Coronary artery (tissue), 2 donors: Measurements from ENCODE around the gene CRYBB3.
"Not testable (repeated sequence)": the region's sequence is repeated elsewhere in the genome, so short reads cannot be mapped to it uniquely, and the experiment has no call there.

Experiments used
- DNase-seq: peaks from one replicate; pipeline ENCODE4 v3.0.0-alpha.2; 2017; ENCODE audit warnings: low spot score
- H3K27ac ChIP-seq, 2 donors: fragments of 200-600 bp; sonication (generic); one replicate each; pipeline ENCODE4 v1.5.1; 2016 to 2019
- H3K4me3 ChIP-seq: fragments of 200-600 bp; sonication (generic); 2 replicates; pipeline ENCODE4 v1.5.1; 2016; ENCODE audit warnings: mild to moderate bottlenecking, moderate library complexity
- TF ChIP-seq, protein P1 (sequence below): fragments of 200-600 bp; sonication (generic); IDR thresholded peaks from one replicate; pipeline ENCODE4 v1.5.1; 2019; ENCODE audit warnings: antibody characterized with exemption

CRYBB3 gene

DNA sequence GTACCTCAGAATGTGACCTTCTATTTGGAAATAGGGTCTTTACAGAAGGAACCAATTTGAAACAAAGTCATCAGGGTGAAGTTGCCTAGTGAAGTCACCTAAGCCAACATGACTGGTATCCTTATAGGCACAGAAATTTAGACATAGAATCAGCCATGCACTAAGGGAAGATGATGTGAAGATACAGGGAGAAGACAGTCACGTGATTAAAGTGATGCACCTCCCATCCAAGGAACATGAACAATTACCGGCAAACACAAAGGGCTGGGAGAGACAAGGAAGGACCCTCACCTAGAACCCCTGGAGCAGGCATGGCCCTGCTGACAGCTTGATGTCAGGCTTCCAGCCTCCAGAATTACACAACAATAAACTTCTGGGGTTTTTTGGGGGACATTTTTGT is 16.6 kb downstream of the CRYBB3 start:
- TF ChIP-seq, protein P1, sequence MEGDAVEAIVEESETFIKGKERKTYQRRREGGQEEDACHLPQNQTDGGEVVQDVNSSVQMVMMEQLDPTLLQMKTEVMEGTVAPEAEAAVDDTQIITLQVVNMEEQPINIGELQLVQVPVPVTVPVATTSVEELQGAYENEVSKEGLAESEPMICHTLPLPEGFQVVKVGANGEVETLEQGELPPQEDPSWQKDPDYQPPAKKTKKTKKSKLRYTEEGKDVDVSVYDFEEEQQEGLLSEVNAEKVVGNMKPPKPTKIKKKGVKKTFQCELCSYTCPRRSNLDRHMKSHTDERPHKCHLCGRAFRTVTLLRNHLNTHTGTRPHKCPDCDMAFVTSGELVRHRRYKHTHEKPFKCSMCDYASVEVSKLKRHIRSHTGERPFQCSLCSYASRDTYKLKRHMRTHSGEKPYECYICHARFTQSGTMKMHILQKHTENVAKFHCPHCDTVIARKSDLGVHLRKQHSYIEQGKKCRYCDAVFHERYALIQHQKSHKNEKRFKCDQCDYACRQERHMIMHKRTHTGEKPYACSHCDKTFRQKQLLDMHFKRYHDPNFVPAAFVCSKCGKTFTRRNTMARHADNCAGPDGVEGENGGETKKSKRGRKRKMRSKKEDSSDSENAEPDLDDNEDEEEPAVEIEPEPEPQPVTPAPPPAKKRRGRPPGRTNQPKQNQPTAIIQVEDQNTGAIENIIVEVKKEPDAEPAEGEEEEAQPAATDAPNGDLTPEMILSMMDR = no peak
- H3K4me3 ChIP-seq = no peak overlapping the region
- H3K27ac ChIP-seq = no peak overlapping the region
- DNase-seq = no peak

DNA sequence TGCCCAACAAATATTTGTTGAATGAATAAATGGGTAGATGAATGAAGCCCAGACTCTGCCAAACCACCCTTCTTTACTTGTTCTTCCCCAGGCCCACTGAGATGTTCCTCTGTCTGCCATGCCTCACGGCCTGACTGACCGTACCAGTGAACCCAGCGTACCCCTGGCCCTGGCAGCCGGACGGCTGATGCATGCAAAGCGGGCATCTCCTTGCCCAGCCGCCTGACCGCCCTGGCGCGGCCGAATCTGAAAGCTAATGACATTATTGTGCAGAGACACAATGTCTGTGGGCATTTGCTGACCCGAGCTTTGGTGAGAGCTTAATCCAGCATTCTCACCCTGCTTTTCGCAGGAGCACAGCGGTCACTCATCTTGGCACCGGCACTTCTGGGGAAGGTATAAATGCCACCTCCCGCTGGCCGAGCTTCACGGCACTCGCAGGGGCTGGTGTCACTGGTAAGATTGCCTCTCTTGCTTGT is 19.6 kb downstream of the CRYBB3 start, which contains the start of gene CRYBB2:
CRYBB2 (plus strand) TSS at position 429 of the 479 bp plus-strand sequence. CDS start 1,791 bp downstream, outside the sequence.
- TF ChIP-seq, protein P1 = no peak
- Histone ChIP-seq H3K4me3 (no peak within 1 kb of the TSS), H3K27ac (no peak within 1 kb of the TSS)
- no peak for DNase-seq

DNA sequence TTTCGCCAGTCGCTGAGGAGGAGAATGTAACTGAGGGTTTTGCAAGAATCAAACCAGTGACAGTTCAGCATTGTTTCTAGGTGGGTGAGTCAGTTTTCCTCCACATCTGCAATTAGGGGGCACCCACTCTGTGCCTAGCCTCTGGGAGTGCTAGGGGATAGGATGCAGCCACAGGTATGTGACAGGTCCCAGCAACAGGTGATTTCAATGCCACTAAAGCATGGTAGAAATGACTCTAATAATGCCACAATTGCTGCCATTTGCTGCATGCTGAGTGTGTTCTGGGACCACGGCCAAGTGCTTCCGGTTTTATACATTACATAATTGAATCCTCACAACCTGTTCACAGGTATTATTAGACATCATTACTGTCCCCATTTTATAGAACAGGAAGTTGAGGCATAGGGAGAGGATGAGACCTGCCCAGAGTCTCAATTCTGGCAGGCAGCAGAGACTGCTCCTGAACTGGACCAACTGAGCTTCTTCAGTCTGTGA is 20.3 kb downstream of the CRYBB3 start:
- Histone ChIP-seq H3K27ac (no peak overlapping the region), H3K4me3 (no peak overlapping the region)
- TF ChIP-seq, protein P1 = no peak
- DNase-seq = no peak

DNA sequence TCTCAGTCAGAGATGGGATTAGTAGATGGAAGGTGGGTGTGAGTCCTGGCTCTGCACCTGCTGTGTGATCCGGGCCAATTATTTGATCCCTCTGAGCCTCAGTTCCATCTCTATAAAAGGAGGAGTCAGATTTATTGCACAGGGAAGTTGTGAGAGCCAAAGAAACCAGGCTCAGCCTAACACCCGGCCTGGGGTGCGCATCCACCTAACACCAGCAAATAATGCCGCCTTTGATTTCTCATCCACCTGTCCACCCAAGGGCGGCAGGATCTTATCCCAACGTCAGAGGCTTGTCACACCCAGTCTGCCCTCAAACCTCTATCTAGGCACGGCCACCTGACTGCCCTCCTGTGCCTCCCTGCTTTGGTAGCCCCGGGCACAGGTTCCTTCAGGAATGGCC is 22.1 kb downstream of the CRYBB3 start:
- H3K4me3 ChIP-seq = no peak overlapping the region
- no peak for DNase-seq
- TF ChIP-seq, protein P1 = no peak
- H3K27ac ChIP-seq = no peak overlapping the region

DNA sequence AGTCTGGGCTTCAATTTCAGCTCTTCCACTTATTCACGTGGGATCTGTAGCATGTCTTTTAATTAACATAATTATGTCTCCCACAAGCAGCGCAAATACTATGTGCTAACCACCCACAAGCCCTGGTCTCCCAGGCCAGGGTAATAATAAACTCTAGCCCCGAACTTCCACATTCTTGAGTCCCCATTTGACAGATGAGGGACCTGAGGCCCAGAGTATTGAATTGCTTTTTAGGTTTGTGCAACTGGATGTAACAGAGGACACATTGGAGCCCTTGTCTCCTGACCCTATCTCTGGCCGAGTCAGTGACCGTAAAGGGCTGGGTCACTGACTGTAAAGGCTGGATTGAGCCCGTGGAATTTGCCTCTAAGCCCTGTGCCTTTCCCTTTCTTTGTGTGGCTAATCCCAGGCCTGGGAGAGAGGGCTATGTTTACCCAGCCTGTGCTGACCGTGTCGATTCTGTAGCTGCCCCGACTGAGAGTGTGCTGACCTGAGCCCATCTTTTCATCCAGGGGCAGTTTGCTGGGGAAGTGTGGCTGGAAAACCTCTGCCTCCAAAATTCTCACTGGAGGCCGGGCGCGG is 23.7 kb downstream of the CRYBB3 start:
- H3K4me3 ChIP-seq = no peak overlapping the region
- H3K27ac ChIP-seq = no peak overlapping the region
- TF ChIP-seq, protein P1 = no peak
- DNase-seq = no peak

DNA sequence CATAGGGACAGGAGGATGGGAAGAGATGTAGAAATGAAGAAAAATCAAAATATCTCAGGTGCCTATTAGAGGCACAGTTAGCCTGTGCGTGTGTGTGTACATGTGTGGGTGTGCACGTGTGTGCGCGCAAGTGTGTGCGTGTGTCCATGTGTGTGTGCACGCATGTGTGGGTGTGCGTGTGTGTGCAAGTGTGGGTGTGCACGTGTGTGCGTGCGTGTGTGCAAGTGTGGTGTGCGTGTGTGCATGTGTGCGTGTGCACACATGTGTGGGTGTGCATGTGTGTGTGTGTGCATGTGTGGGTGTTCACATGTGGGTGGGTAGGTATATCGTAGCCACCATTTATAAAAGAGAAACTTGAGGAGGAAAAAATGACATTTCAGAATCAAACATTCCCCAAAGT is 29.2 kb downstream of the CRYBB3 start:
- Histone ChIP-seq H3K4me3 (no peak overlapping the region), H3K27ac (no peak overlapping the region)
- no peak for DNase-seq
- TF ChIP-seq, protein P1 = no peak

DNA sequence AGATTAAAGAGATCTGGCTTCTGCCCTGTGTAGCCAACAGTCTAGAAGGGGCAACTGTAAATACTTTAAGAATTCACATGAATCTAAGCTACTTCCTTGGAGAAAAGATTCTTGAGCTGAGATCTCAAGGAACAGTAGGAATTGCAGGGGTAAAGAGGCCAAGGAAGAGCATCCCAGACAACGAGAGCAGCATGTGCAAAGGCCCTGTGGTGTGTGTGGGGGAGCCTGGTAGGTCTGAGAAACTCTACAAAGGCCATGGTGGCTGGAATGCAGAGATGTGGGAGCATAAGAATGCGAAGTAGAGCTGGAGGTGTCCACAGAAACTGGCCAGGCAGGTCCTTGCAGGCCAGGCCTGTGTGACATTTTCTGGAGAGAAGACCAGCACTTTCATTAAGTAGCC is 31.1 kb downstream of the CRYBB3 start:
- H3K27ac ChIP-seq, DNase-seq, H3K4me3 ChIP-seq: not testable (repeated sequence)
